ENCODE data around the gene CLSTN1.

DNA sequence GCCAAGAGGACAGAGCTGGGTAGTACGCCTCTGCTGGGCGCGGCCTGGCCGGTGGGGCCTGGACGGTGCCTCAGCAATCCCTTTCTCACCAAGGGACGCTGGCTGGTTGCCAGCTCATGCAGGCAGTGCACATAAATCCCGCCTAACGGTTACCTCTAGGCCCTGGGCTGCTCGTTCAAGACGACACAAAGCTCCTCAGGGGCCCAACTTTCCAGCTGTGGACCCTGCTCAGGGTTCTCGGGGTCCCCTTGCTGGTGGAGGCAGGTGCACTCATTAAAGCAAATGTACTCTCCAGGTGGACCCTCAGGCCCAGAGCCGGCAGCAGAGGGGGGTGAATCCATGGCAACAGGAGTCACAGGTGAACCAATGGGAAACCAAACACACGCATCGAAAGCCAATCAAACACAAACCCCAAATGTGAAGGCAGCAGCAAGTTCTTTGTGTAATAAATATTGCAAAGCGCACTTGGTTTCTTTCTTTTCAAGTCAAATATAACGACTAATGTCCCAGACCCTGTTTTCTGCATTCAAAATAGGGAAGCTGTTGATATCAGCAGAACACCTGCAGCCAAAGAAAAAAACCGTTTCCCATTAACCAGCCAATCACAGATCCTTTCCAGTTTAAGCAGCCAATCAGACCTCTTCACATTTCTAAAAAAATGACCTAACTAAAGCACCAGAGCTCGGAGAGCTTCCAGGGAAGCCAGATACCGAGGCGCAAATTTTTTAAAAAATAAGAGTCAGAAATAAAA, 26.1 kb upstream of the CLSTN1 start:
- TF ChIP-seq CTCF (IDR thresholded peaks at IDR 0.05; ENCODE audit: low read depth, low read length, missing input control): no peak
- no peak for TF ChIP-seq ATF3 (IDR thresholded peaks at IDR 0.05)

Data from liver (tissue), 3 donors.